GM15510 (cell line): Measurements from ENCODE around the gene KCNC1.

Experiments used
- POLR2A ChIP-seq: IDR thresholded peaks from 3 replicates; pipeline ENCODE4 v1.6.1; 2011; ENCODE audit warnings: borderline replicate concordance; ENCODE audit not compliant: insufficient read length; ENCODE audit errors: extremely low read depth

Gene KCNC1

GRCh38 chr11:17703951-17704350 lies 30.6 kb upstream of the KCNC1 start:
- no peak for TF ChIP-seq POLR2A

GRCh38 chr11:17707830-17708229 lies 26.8 kb upstream of the KCNC1 start:
- no peak for TF ChIP-seq POLR2A

- no peak for TF ChIP-seq POLR2A
These were observed 22.7 kb upstream of the KCNC1 start for GRCh38 chr11:17711836-17712235.

- TF ChIP-seq POLR2A: no peak
These were observed 20.7 kb upstream of the KCNC1 start for GRCh38 chr11:17713851-17714250.

- TF ChIP-seq POLR2A: no peak
These were observed 20.2 kb upstream of the KCNC1 start for GRCh38 chr11:17714356-17714854.

GRCh38 chr11:17714870-17715269 lies 19.7 kb upstream of the KCNC1 start:
- TF ChIP-seq POLR2A: no peak

GRCh38 chr11:17716807-17717206 lies 17.8 kb upstream of the KCNC1 start:
- TF ChIP-seq POLR2A: no peak

- TF ChIP-seq POLR2A: no peak
These were observed 16.6 kb upstream of the KCNC1 start for GRCh38 chr11:17718015-17718414.

- TF ChIP-seq POLR2A: no peak
These were observed 16.0 kb upstream of the KCNC1 start for GRCh38 chr11:17718510-17718962.

- no peak for TF ChIP-seq POLR2A
These were observed 15.3 kb upstream of the KCNC1 start, which contains the start of gene MYOD1 for GRCh38 chr11:17719028-17719937. TSS of gene MYOD1 (plus strand) at chr11:17719571. CDS start at chr11:17719783, 212 bp downstream.

GRCh38 chr11:17719938-17720795 lies 14.4 kb upstream of the KCNC1 start:
- no peak for TF ChIP-seq POLR2A

GRCh38 chr11:17720796-17721171 lies 13.8 kb upstream of the KCNC1 start:
- no peak for TF ChIP-seq POLR2A

GRCh38 chr11:17721242-17721999 lies 13.2 kb upstream of the KCNC1 start:
- no peak for TF ChIP-seq POLR2A

- TF ChIP-seq POLR2A: no peak
These were observed 12.5 kb upstream of the KCNC1 start for GRCh38 chr11:17722000-17722643.

- TF ChIP-seq POLR2A: no peak
These were observed 10.3 kb upstream of the KCNC1 start for GRCh38 chr11:17724020-17724908.
